Measurements from ENCODE around the gene SH2B3. TPM values are rescaled to one million over a fixed set of nuclear protein-coding genes. Genes with fewer than 3 reads are reported as not detected.

The SH2B3 gene
- total RNA-seq, 1 experiment from 2014 or later = 40.3 TPM

- H2BK20ac ChIP-seq (ENCODE audit: low read depth, low read length, poor library complexity, severe bottlenecking) = no peak overlapping the region
These were observed 419 bp upstream of the SH2B3 start for GRCh38 chr12:111405149-111405858.

More at GRCh38 chr12:111405149-111405858, 419 bp upstream of the SH2B3 start:
- Histone ChIP-seq H3K56ac (ENCODE audit: insufficient read length, low read depth, low read length) (no peak overlapping the region), H4K5ac (ENCODE audit: insufficient read length, low read depth, low read length) (no peak overlapping the region), H3K23ac (ENCODE audit: insufficient read length, low read depth, low read length) (no peak overlapping the region), H3K27ac (ENCODE audit: insufficient read length, low read depth, low read length) (peak overlapping the region; percentile 47), H4K91ac (ENCODE audit: insufficient read length, low read depth, low read length) (no peak overlapping the region), H3K4ac (ENCODE audit: low read depth, low read length) (no peak overlapping the region; the same call in 1 of the 2 replicates), H3T11ph (ENCODE audit: low read length) (no peak overlapping the region), H2BK5ac (ENCODE audit: insufficient read length, low read length) (no peak overlapping the region), H3K14ac (ENCODE audit: insufficient read depth, low read length) (peak overlapping the region; percentile 64), H4K20me1 (ENCODE audit: control insufficient read depth, insufficient read depth, insufficient read length) (no peaks in the 10 kb centered on the region), H2BK12ac (ENCODE audit: insufficient read length, low read depth, low read length) (no peak overlapping the region), H3K4me1 (ENCODE audit: insufficient read depth, low read length) (peaks cover 3% of the 10 kb centered on the region; the same call in 1 of the 2 replicates), H3K79me1 (ENCODE audit: insufficient read depth, low read depth, low read length, poor library complexity, severe bottlenecking) (peaks cover 8% of the 10 kb centered on the region), H3K27me3 (ENCODE audit: insufficient read depth, low read length) (no peaks in the 10 kb centered on the region), H3K23me2 (ENCODE audit: insufficient read length, low read depth, low read length, poor library complexity, severe bottlenecking) (peaks cover 13% of the 10 kb centered on the region), H2BK120ac (ENCODE audit: low read depth, low read length, poor library complexity, severe bottlenecking) (no peak overlapping the region), H2AK5ac (ENCODE audit: insufficient read length, low read length) (no peak overlapping the region), H3K79me2 (ENCODE audit: insufficient read depth, low read length) (peaks cover 33% of the 10 kb centered on the region; the same call in 1 of the 2 replicates), H3K9ac (ENCODE audit: extremely low read depth, insufficient read length, low read length) (peak overlapping the region; percentile 8), H2AFZ (ENCODE audit: low read length) (no peak overlapping the region), H3K18ac (ENCODE audit: insufficient read length, low read depth, low read length) (peak overlapping the region; percentile 76), H2BK15ac (ENCODE audit: low read depth, low read length) (no peak overlapping the region), H3K9me3 (ENCODE audit: control insufficient read depth, low read depth, low read length) (no peaks in the 10 kb centered on the region), H4K8ac (replicated peaks; ENCODE audit: insufficient read length, low read depth, low read length) (no peak overlapping the region), H3K4me2 (ENCODE audit: insufficient read depth, insufficient read length, low read length) (peak overlapping the region; percentile 58)
- Mint-ChIP-seq H3K4me1 (peaks cover 31 to 39% of the 10 kb centered on the region in 2 experiments), H3K9me3 (no peaks in the 10 kb centered on the region; a peak in 1 of 5 replicates), H3K4me3 (peak overlapping the region; percentile 77 to 78), H3K27ac (peak overlapping the region in 2 of 3 experiments; percentile 91 to 99; a peak in 4 of 7 replicates), H3K27me3 (ENCODE audit: low read depth) (no peaks in the 10 kb centered on the region; the same call in none of the 2 replicates), H3K36me3 (ENCODE audit: insufficient read depth in 1 of 3, low read depth in 3 of 3) (no peaks in the 10 kb centered on the region)
- TF ChIP-seq CTCF (conservative IDR thresholded peaks at IDR 0.05) = peak; percentile 80
- WGBS (ENCODE audit: extremely low coverage, insufficient read length, low lambda C conversion rate) = no CpG with 5 or more reads among the region's 59 CpGs
- DNase-seq = peak; percentile 100

Measured in H9 (cell line).